MCF 10A (cell line): ENCODE measurements around the gene GPRC5D. TPM values are rescaled to one million over a fixed set of nuclear protein-coding genes. Genes with fewer than 3 reads are reported as not detected.
A peak's percentile ranks its signal among the peaks of the same experiment; 100 is the strongest.

ENCODE experiments used
- BruUV-seq: library from RNA; stranded (reverse); fragments of 400-500 nt; replicated peaks from 2 replicates; lab custom pipeline; 2021; lab: Mats Ljungman, UMichigan
- CTCF ChIA-PET: fragments of 300-600 bp; sonication (Branson Sonifier 250); formaldehyde crosslinking; extraction: SDS; loops from one replicate; lab custom pipeline; 2021; ENCODE audit warnings: antibody characterized with exemption, inconsistent platforms; lab: Yijun Ruan, JAX
- POLR2A ChIA-PET: fragments of 300-600, 350-650 bp; sonication (Branson Sonifier 250); formaldehyde crosslinking; extraction: SDS; loops from one replicate; lab custom pipeline; 2020; ENCODE audit warnings: antibody characterized with exemption, inconsistent platforms; lab: Yijun Ruan, JAX
- DNase-seq: peaks from one replicate; pipeline ENCODE4 v3.0.0-alpha.2; 2018; ENCODE audit not compliant: unreplicated experiment
- H3K27ac Mint-ChIP-seq: one replicate; pipeline ENCODE4 v1.8.0; 2022; ENCODE audit warnings: mild to moderate bottlenecking, low read depth, mixed read lengths; ENCODE audit not compliant: unreplicated experiment
- H3K27me3 Mint-ChIP-seq: one replicate; pipeline ENCODE4 v1.8.0; 2022; ENCODE audit warnings: mixed read lengths; ENCODE audit not compliant: insufficient read depth, unreplicated experiment
- H3K36me3 Mint-ChIP-seq: one replicate; pipeline ENCODE4 v1.8.0; 2022; ENCODE audit warnings: mild to moderate bottlenecking, moderate library complexity, mixed read lengths; ENCODE audit not compliant: insufficient read depth, unreplicated experiment
- H3K4me1 Mint-ChIP-seq: one replicate; pipeline ENCODE4 v1.8.0; 2022; ENCODE audit warnings: mixed read lengths; ENCODE audit not compliant: insufficient read depth, unreplicated experiment
- H3K4me3 Mint-ChIP-seq: one replicate; pipeline ENCODE4 v1.8.0; 2022; ENCODE audit warnings: mild to moderate bottlenecking, moderate library complexity, mixed read lengths; ENCODE audit not compliant: unreplicated experiment
- H3K9me3 Mint-ChIP-seq: one replicate; pipeline ENCODE4 v1.8.0; 2022; ENCODE audit warnings: mixed read lengths; ENCODE audit not compliant: unreplicated experiment
- CTCF ChIP-seq: fragments of 200-600 bp; IDR thresholded peaks from one replicate; pipeline ENCODE4 v1.8.0; 2022; ENCODE audit warnings: antibody characterized with exemption, mild to moderate bottlenecking; ENCODE audit not compliant: unreplicated experiment
- intact Hi-C: fragments of 100-400 bp; cut with micrococcal nuclease; formaldehyde crosslinking; loops from 2 replicates; pipeline ENCODE4 v1.14.1; 2022
- total RNA-seq: library from RNA; stranded (reverse); gene quantifications from 2 replicates; pipeline ENCODE4 v1.2.3, GENCODE V29; 2022

The GPRC5D gene
- total RNA-seq, 1 experiment from 2014 or later = not detected

- no TSS peak for BruUV-seq
- no peaks in the 10 kb centered on the region for H3K4me1 Mint-ChIP-seq
- no peaks in the 10 kb centered on the region for H3K27me3 Mint-ChIP-seq
- H3K9me3 Mint-ChIP-seq = no peaks in the 10 kb centered on the region
- intact Hi-C loops = no loop called here
- H3K4me3 Mint-ChIP-seq = no peak overlapping the region
- CTCF ChIA-PET = interaction anchor here (0.5 to 2.8 kb wide), 2 partner anchors 18 to 99 kb away, joined by 3 to 7 read pairs; no protein-coding TSS in a partner anchor
- no peak for TF ChIP-seq CTCF
- no peak for DNase-seq
- H3K27ac Mint-ChIP-seq = no peak overlapping the region
- POLR2A ChIA-PET = no interaction called here
- H3K36me3 Mint-ChIP-seq = no peaks in the 10 kb centered on the region
Observed at GRCh38 chr12:12933742-12934141, 18.2 kb downstream of the GPRC5D start.

- CTCF ChIA-PET = interaction anchor here (0.6 to 1.4 kb wide), 4 partner anchors 9 to 141 kb away, joined by 3 to 4 read pairs (median 4); no protein-coding TSS in a partner anchor
- H3K4me1 Mint-ChIP-seq = peaks cover 8% of the 10 kb centered on the region
- BruUV-seq = no TSS peak
- intact Hi-C loops = no loop called here
- H3K36me3 Mint-ChIP-seq = no peaks in the 10 kb centered on the region
- H3K9me3 Mint-ChIP-seq = no peaks in the 10 kb centered on the region
- no peak for DNase-seq
- no peak for TF ChIP-seq CTCF
- POLR2A ChIA-PET = no interaction called here
- H3K27me3 Mint-ChIP-seq = no peaks in the 10 kb centered on the region
- peak overlapping the region; percentile 49 for H3K27ac Mint-ChIP-seq
- H3K4me3 Mint-ChIP-seq = no peak overlapping the region
Observed at GRCh38 chr12:12930633-12931219, 21.2 kb downstream of the GPRC5D start.

- Mint-ChIP-seq H3K9me3 (no peaks in the 10 kb centered on the region), H3K4me3 (no peak overlapping the region), H3K27ac (no peak overlapping the region), H3K27me3 (no peaks in the 10 kb centered on the region), H3K4me1 (peaks cover 8% of the 10 kb centered on the region), H3K36me3 (no peaks in the 10 kb centered on the region)
- DNase-seq = no peak
- BruUV-seq = no TSS peak
- CTCF ChIA-PET = interaction anchor here (1.0 to 1.4 kb wide), 3 partner anchors 10 to 54 kb away, joined by 3 to 4 read pairs (median 3); no protein-coding TSS in a partner anchor
- TF ChIP-seq CTCF = no peak
- intact Hi-C loops = no loop called here
- POLR2A ChIA-PET = no interaction called here
Observed at GRCh38 chr12:12929696-12930095, 22.3 kb downstream of the GPRC5D start.

- Mint-ChIP-seq H3K36me3 (no peaks in the 10 kb centered on the region), H3K27me3 (no peaks in the 10 kb centered on the region), H3K4me3 (peak overlapping the region; percentile 75), H3K4me1 (peaks cover 15% of the 10 kb centered on the region), H3K27ac (no peak overlapping the region), H3K9me3 (no peaks in the 10 kb centered on the region)
- DNase-seq = peak; percentile 72
- ChIA-PET POLR2A (interaction anchor here (1.1 to 1.2 kb wide), 3 partner anchors 49 to 290 kb away, joined by 3 read pairs; no protein-coding TSS in a partner anchor), CTCF (interaction anchor here (0.7 to 1.8 kb wide), 6 partner anchors 9 to 115 kb away, joined by 3 to 14 read pairs (median 4); no protein-coding TSS in a partner anchor)
- intact Hi-C loops = no loop called here
- no peak for TF ChIP-seq CTCF
- BruUV-seq = TSS peak; percentile 86
Observed at GRCh38 chr12:12927211-12928079, 24.5 kb downstream of the GPRC5D start.
